ENCODE results near the gene TYW3. TPM values are rescaled to one million over a fixed set of nuclear protein-coding genes. Genes with fewer than 3 reads are reported as not detected.

The TYW3 gene
- total RNA-seq, 2 donors from 2014 or later = 13.3 to 16.4 TPM

GRCh38 chr1:74690364-74690696 is 42.6 kb upstream of the TYW3 start:
- TF ChIP-seq CTCF (IDR thresholded peaks at IDR 0.05) = no peak
- Histone ChIP-seq H3K4me3 (no peak overlapping the region), H3K4me1 (ENCODE audit: control insufficient read depth in 1 of 2, low read depth in 2 of 2) (no peaks in the 10 kb centered on the region), H3K9me3 (no peaks in the 10 kb centered on the region), H3K36me3 (no peaks in the 10 kb centered on the region), H3K27ac (no peak overlapping the region), H3K27me3 (replicated peaks; ENCODE audit: insufficient read depth) (no peaks in the 10 kb centered on the region)
- ATAC-seq (ENCODE audit: insufficient number of reproducible peaks, low FRiP score, low read depth) (no peak), DNase-seq (ENCODE audit: low spot score) (no peak)

- Histone ChIP-seq H3K4me1 (ENCODE audit: control insufficient read depth in 1 of 2, low read depth in 2 of 2) (no peaks in the 10 kb centered on the region), H3K36me3 (no peaks in the 10 kb centered on the region), H3K9me3 (no peaks in the 10 kb centered on the region), H3K27ac (no peak overlapping the region), H3K27me3 (replicated peaks; ENCODE audit: insufficient read depth) (no peaks in the 10 kb centered on the region), H3K4me3 (no peak overlapping the region)
- no peak for TF ChIP-seq CTCF (IDR thresholded peaks at IDR 0.05)
- DNase-seq (ENCODE audit: low spot score) = no peak
- ATAC-seq (ENCODE audit: insufficient number of reproducible peaks, low FRiP score, low read depth) = no peak
Observed at GRCh38 chr1:74690909-74691308, 42.0 kb upstream of the TYW3 start.

GRCh38 chr1:74693473-74693872 is 39.5 kb upstream of the TYW3 start:
- no peak for DNase-seq (ENCODE audit: low spot score)
- TF ChIP-seq CTCF (IDR thresholded peaks at IDR 0.05) = no peak
- H3K36me3 ChIP-seq = no peaks in the 10 kb centered on the region

GRCh38 chr1:74697832-74698231 is 35.1 kb upstream of the TYW3 start:
- no peak for TF ChIP-seq CTCF (IDR thresholded peaks at IDR 0.05)
- H3K27me3 ChIP-seq (replicated peaks; ENCODE audit: insufficient read depth) = no peaks in the 10 kb centered on the region
- H3K4me1 ChIP-seq (ENCODE audit: control insufficient read depth in 1 of 2, low read depth in 2 of 2) = no peaks in the 10 kb centered on the region
- ATAC-seq (ENCODE audit: insufficient number of reproducible peaks, low FRiP score, low read depth) (no peak), DNase-seq (ENCODE audit: low spot score) (no peak)
- H3K4me3 ChIP-seq = no peak overlapping the region
- H3K36me3 ChIP-seq = no peaks in the 10 kb centered on the region
- no peak overlapping the region for H3K27ac ChIP-seq
- no peaks in the 10 kb centered on the region for H3K9me3 ChIP-seq

More at GRCh38 chr1:74693473-74693872, 39.5 kb upstream of the TYW3 start:
- Histone ChIP-seq H3K27me3 (replicated peaks; ENCODE audit: insufficient read depth) (no peaks in the 10 kb centered on the region), H3K9me3 (no peaks in the 10 kb centered on the region), H3K4me1 (ENCODE audit: control insufficient read depth in 1 of 2, low read depth in 2 of 2) (no peaks in the 10 kb centered on the region), H3K27ac (no peak overlapping the region), H3K4me3 (no peak overlapping the region)
- no peak for ATAC-seq (ENCODE audit: insufficient number of reproducible peaks, low FRiP score, low read depth)

- TF ChIP-seq CTCF (IDR thresholded peaks at IDR 0.05) = no peak
- Histone ChIP-seq H3K4me1 (ENCODE audit: control insufficient read depth in 1 of 2, low read depth in 2 of 2) (no peaks in the 10 kb centered on the region), H3K4me3 (no peak overlapping the region), H3K36me3 (no peaks in the 10 kb centered on the region), H3K9me3 (no peaks in the 10 kb centered on the region), H3K27ac (no peak overlapping the region), H3K27me3 (replicated peaks; ENCODE audit: insufficient read depth) (no peaks in the 10 kb centered on the region)
- ATAC-seq (ENCODE audit: insufficient number of reproducible peaks, low FRiP score, low read depth) = no peak
- no peak for DNase-seq (ENCODE audit: low spot score)
Observed at GRCh38 chr1:74699331-74699730, 33.6 kb upstream of the TYW3 start.
